HL-60 (cell line): Measurements from ENCODE around the gene MORC4.

Experiments used
- DNase-seq, 2 experiments: peaks; one replicate each; pipeline ENCODE4 v3.0.0-alpha.2; 2010 to 2020; ENCODE audit warnings: low read depth in 1 of 2, low spot score in 1 of 2
- H3K27ac ChIP-seq: fragments of 250-450 bp; sonication (Bioruptor Pico); replicated peaks from 2 replicates; pipeline ENCODE4 v1.5.1; 2020; ENCODE audit warnings: mild to moderate bottlenecking, moderate library complexity
- H3K27me3 ChIP-seq: fragments of 250-450 bp; sonication (Bioruptor Pico); 2 replicates; pipeline ENCODE4 v1.5.1; 2021; ENCODE audit warnings: mild to moderate bottlenecking, moderate library complexity; ENCODE audit not compliant: insufficient read depth, poor library complexity, severe bottlenecking
- H3K4me3 ChIP-seq: replicated peaks from 2 replicates; pipeline ENCODE4 v1.5.1; 2011; ENCODE audit warnings: mild to moderate bottlenecking, control low read depth, low read length; ENCODE audit not compliant: insufficient read depth
- CTCF ChIP-seq: IDR thresholded peaks from one replicate; pipeline ENCODE4 v1.5.1; 2011; ENCODE audit warnings: low read length, control low read depth, inconsistent platforms; ENCODE audit not compliant: insufficient read depth
- GABPA ChIP-seq: IDR thresholded peaks from 2 replicates; pipeline ENCODE4 v1.6.1; 2012; ENCODE audit warnings: low read depth
- POLR2AphosphoS5 ChIP-seq: IDR thresholded peaks from 2 replicates; pipeline ENCODE4 v1.6.1; 2012; ENCODE audit warnings: low read depth
- REST ChIP-seq: IDR thresholded peaks from 2 replicates; pipeline ENCODE4 v1.6.1; 2012; ENCODE audit warnings: low read depth; ENCODE audit not compliant: insufficient replicate concordance
- SPI1 ChIP-seq: IDR thresholded peaks from 2 replicates; pipeline ENCODE4 v1.6.1; 2012; ENCODE audit warnings: low read depth, mild to moderate bottlenecking, borderline replicate concordance

Gene MORC4

GRCh38 chrX:106952089-106952488 lies 47.9 kb downstream of the MORC4 start:
- TF ChIP-seq POLR2AphosphoS5, result no peak
- TF ChIP-seq REST, result no peak
- no peak for TF ChIP-seq CTCF
- TF ChIP-seq GABPA, result no peak
- TF ChIP-seq SPI1, result no peak
- H3K4me3 ChIP-seq, result no peak overlapping the region
- H3K27ac ChIP-seq, result no peak overlapping the region
- no peaks in the 10 kb centered on the region for H3K27me3 ChIP-seq
- no peak for DNase-seq

GRCh38 chrX:106951230-106951629 lies 48.8 kb downstream of the MORC4 start:
- TF ChIP-seq POLR2AphosphoS5 (no peak), GABPA (no peak), CTCF (no peak), SPI1 (no peak), REST (no peak)
- DNase-seq, result no peak
- Histone ChIP-seq H3K27ac (no peak overlapping the region), H3K4me3 (no peak overlapping the region), H3K27me3 (no peaks in the 10 kb centered on the region)

- Histone ChIP-seq H3K27me3 (no peaks in the 10 kb centered on the region), H3K4me3 (no peak overlapping the region), H3K27ac (no peak overlapping the region)
- TF ChIP-seq SPI1 (no peak), GABPA (no peak), CTCF (no peak), POLR2AphosphoS5 (no peak)
- DNase-seq, result no peak
These were observed 49.6 kb downstream of the MORC4 start for GRCh38 chrX:106950381-106950780.

- no peak for DNase-seq
- Histone ChIP-seq H3K27ac (no peak overlapping the region), H3K4me3 (no peak overlapping the region), H3K27me3 (no peaks in the 10 kb centered on the region)
- no peak for TF ChIP-seq REST
- no peak for TF ChIP-seq CTCF
- TF ChIP-seq POLR2AphosphoS5, result no peak
- no peak for TF ChIP-seq SPI1
- no peak for TF ChIP-seq GABPA
These were observed 50.6 kb downstream of the MORC4 start for GRCh38 chrX:106949366-106949765.
